22Rv1 (cell line): Measurements from ENCODE around the gene INSIG2.
"Not testable (repeated sequence)": the region's sequence is repeated elsewhere in the genome, so short reads cannot be mapped to it uniquely, and the experiment has no call there.

ENCODE experiments used
- H3K27ac ChIP-seq: fragments of 450-650 bp; 2 replicates; pipeline ENCODE4 v1.5.1; 2017
- CTCF ChIP-seq: fragments of 450-650 bp; IDR thresholded peaks from 2 replicates; pipeline ENCODE4 v1.5.1; 2017; ENCODE audit warnings: mild to moderate bottlenecking
- ZFX ChIP-seq: fragments of 450-650 bp; IDR thresholded peaks from 2 replicates; pipeline ENCODE4 v1.6.1; 2017; ENCODE audit warnings: antibody characterized with exemption, borderline replicate concordance

The INSIG2 gene

DNA sequence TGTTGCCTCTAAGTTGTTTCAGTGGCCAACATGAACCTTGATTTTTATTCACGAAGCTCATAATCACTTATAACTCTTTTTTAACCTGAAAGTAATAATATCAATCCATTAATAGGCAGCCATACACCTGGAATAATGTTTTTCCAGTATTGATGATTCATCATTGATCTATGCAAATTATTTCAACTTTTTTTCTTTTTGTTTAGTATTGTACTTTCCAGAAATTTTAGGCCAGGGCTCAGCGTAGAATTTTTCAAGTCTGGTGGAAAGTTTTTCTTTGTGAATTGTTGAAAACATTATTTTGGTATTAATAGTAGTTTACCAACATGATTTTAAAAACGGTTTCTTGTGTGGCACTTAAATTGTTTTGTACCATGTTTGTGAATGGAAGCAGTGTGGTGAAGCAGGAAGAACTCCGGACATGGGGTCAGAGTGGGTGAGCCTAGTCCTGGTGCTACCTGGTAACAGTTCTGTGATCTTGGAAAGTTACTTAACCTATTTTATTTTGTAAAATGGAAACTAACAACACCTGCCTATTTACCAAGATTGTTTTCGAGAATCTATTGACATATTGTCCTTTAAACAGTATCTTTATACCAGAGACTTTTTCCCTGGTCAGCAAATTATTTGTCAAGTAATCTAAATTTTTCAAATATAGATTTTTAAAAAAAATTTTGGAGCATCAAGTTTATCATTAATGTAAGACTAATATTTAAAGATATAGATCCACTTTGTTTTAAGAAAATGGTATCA, 2.3 kb downstream of the INSIG2 start:
- H3K27ac ChIP-seq = no peak overlapping the region
- no peak for TF ChIP-seq CTCF
- TF ChIP-seq ZFX = no peak

GRCh38 chr2:118091140-118091478, 2.8 kb downstream of the INSIG2 start:
- no peak overlapping the region for H3K27ac ChIP-seq
- TF ChIP-seq ZFX = no peak
- TF ChIP-seq CTCF = no peak

DNA sequence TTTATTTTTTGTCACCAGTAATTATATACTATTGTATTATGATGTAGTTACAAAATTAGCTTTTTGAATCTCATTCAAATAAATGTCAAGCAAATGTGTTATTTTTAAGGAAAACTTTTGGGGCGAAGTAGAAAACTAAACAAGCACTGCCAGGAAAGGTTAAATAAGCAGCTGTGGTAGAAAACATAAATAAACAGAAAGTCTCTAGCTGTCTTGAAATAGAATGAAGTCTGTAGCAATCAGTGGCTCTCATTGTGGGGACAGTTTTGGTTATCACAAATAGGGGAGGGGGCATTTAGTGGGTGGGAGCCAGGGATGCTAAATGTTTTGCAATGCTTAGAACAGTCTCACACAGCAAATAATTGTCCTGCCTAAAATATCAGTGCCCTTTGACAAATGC, 3.4 kb downstream of the INSIG2 start:
- TF ChIP-seq CTCF (no peak), ZFX (no peak)
- H3K27ac ChIP-seq = no peak overlapping the region

DNA sequence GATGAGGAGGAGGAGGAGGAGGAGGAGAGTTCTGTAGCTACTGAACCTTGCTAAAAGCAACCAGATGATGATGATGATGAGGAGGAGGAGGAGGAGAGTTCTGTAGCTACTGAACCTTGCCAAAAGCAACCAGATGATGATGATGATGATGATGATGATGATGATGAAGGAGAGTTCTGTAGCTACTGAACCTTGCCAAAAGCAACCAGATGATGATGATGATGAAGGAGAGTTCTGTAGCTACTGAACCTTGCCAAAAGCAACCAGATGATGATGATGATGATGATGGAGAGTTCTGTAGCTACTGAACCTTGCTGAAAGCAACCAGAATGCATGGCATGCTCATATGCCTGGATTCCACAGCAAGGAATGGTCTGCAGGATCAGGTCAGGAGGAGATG, 5.8 kb downstream of the INSIG2 start:
- not testable (repeated sequence) for H3K27ac ChIP-seq

DNA sequence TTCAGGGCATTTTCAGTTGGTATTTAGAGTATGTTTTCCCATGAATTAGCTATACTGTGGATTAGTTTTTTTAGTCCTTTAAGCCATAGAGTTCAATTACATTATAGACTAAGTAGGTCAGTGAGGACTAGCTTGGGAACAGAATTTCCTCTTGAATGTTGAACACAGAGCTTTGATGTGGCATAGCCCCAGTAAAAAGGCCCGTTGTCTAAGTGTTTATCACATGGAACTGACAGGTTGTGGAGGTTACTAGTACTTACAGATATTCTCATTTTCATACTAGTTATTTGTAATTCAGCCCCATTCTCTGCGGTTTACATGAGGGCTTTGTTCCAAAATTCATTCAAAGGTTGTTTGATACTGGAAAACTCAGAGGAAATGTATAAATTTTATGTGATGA, 6.2 kb downstream of the INSIG2 start:
- H3K27ac ChIP-seq = no peak overlapping the region
- no peak for TF ChIP-seq ZFX
- no peak for TF ChIP-seq CTCF

DNA sequence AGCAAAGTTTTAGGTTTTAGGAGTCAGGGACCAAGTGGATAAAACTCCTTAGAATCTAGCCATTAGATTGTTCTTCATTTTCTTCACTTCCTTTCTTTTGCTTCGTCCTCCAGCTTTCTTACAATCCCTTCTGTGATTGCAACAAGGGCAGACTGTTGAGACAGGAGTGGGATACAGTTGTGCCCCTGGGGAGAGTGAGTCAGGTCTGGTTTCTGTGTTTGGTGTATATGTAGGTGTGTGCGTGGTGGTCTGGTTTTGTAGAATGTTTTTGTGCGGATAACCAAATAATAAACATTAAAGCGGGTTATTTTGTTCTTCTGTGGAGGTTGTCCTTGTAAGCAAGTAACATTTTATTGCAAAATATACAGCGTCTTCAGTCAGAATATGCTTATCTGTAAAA, 7.3 kb downstream of the INSIG2 start:
- H3K27ac ChIP-seq = no peak overlapping the region
- no peak for TF ChIP-seq ZFX
- TF ChIP-seq CTCF = no peak

GRCh38 chr2:118097657-118098056, 9.4 kb downstream of the INSIG2 start:
- H3K27ac ChIP-seq = no peak overlapping the region
- TF ChIP-seq ZFX = no peak
- TF ChIP-seq CTCF = no peak
